ENCODE data around the gene TTLL10.

Gene TTLL10

GRCh38 chr1:1161078-1161682 lies 12.5 kb upstream of the TTLL10 start:
- DNase-seq = no peak

GRCh38 chr1:1161683-1162079 lies 12.0 kb upstream of the TTLL10 start:
- DNase-seq = peak; percentile 25

- peak; percentile 100 for DNase-seq
These were observed 10.8 kb upstream of the TTLL10 start for GRCh38 chr1:1162597-1163537.

- no peak for DNase-seq
These were observed 10.1 kb upstream of the TTLL10 start for GRCh38 chr1:1163538-1164070.

GRCh38 chr1:1164361-1164700 lies 9.3 kb upstream of the TTLL10 start:
- no peak for DNase-seq

- no peak for DNase-seq
These were observed 8.8 kb upstream of the TTLL10 start for GRCh38 chr1:1164701-1165451.

GRCh38 chr1:1165485-1165884 lies 8.2 kb upstream of the TTLL10 start:
- no peak for DNase-seq

GRCh38 chr1:1165900-1166421 lies 7.7 kb upstream of the TTLL10 start:
- no peak for DNase-seq

- DNase-seq = no peak
These were observed 6.9 kb upstream of the TTLL10 start for GRCh38 chr1:1166642-1167397.

GRCh38 chr1:1167398-1167821 lies 6.3 kb upstream of the TTLL10 start:
- DNase-seq = no peak

- DNase-seq = no peak
These were observed 5.7 kb upstream of the TTLL10 start for GRCh38 chr1:1167841-1168450.

- no peak for DNase-seq
These were observed 4.9 kb upstream of the TTLL10 start for GRCh38 chr1:1168451-1169411.

GRCh38 chr1:1169429-1170214 lies 4.1 kb upstream of the TTLL10 start:
- DNase-seq = no peak

GRCh38 chr1:1170215-1171091 lies 3.2 kb upstream of the TTLL10 start:
- no peak for DNase-seq

- no peak for DNase-seq
These were observed 2.5 kb upstream of the TTLL10 start for GRCh38 chr1:1171161-1171545.

- no peak for DNase-seq
These were observed 1.9 kb upstream of the TTLL10 start for GRCh38 chr1:1171546-1172340.

GRCh38 chr1:1173061-1173792 lies 453 bp upstream of the TTLL10 start:
- no peak for DNase-seq
